ENCODE results near the gene TMEM165.
A peak's percentile ranks its signal among the peaks of the same experiment; 100 is the strongest.
"Not testable (repeated sequence)": the region's sequence is repeated elsewhere in the genome, so short reads cannot be mapped to it uniquely, and the experiment has no call there.

Gene TMEM165

GRCh38 chr4:55395529-55396307, at the start of gene TMEM165:
Gene TMEM165, plus strand, starts transcription at chr4:55395957. Its CDS starts 233 bp downstream, at chr4:55396190.
- peak; percentile 73 to 76 for DNase-seq (ENCODE audit: low read depth in 2 of 2)

DNA sequence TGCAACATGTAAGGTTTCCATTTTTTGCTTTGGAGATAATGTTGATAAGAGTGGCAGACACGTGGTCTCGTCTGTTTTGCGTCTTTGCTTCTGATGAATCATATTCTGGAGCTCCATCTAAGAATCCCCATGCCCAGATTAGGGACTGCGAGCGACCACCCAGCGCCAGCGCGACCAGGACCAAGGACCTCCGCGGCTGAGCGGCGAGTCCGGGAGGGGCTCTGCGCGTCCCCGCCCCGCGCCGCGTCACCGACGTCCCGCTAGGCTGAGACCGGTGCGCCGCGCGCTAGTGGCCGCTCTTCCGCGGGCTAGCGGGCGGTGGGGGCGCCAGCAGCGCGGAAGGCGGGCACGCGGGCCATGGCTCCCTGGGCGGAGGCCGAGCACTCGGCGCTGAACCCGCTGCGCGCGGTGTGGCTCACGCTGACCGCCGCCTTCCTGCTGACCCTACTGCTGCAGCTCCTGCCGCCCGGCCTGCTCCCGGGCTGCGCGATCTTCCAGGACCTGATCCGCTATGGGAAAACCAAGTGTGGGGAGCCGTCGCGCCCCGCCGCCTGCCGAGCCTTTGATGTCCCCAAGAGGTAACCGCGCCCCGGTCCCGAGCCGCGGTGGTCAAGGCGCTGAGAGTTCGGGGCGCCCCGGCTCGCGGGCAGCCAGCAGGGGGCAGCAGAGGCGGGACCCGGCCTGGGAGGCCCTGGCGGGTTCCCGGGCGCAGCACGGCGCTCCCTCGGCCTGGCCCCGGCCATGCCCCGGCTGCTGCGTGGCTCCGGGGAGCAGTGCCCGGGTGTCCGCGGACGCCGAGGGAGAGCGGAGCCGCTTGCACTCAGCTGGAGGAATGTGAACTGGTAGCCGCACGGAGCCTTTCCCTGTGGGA, 49.5 kb upstream of the TMEM165 start, which contains the start of gene SRD5A3:
Gene SRD5A3 (plus strand): TSS at position 263 of the 871 bp plus-strand sequence. CDS start 95 bp downstream, at position 358.
- DNase-seq (ENCODE audit: low read depth in 2 of 2) = peak; percentile 60 to 72

DNA sequence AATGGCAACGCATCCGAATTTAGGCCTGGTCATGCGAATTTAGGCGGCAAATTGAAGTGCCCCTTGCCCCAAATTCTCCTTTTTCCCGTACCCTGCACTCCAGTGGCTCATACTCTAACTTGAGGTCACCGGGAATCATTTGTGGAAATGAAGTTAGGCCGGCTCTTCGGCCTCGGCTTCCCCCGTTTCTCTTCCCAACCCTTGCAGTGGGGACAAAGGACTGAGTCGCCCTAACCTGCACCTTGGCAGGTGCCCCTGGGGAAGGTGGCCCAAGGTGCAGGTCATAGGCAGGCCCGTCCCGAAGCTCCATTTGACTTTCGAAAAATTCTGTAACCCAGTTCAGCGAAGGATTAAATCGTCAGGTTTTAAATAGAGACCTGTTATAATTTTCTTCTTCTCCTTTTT, 48.9 kb upstream of the TMEM165 start:
- no peak for DNase-seq (ENCODE audit: low read depth in 2 of 2)

DNA sequence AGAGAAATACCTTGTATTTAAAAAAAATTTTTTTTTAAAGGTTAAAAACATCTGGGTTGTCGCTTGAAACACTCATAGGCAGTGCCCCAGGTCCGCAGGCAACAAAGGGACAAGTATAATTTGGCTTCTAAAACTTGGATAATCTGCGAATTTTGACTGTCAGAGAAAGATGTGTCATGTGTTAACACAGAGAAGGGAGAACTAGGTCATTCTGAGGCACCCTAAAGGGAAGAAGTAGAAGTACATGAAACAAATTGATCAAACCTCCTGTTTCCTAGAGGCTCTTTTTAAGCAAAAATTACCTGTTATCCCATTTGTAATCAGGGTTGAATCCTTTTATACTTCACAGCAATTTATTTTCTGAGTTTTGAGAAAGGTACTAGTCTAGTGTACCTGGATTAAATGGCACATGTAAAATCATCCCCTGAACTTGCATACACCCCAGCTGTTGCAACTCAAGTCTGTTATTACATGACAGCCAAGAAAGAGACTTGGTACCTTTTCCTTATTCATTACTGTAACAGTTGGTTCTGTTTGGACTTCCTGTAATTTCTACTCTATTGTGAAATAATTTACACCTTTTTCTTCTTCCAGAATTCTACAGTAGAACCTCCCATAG, 48.0 kb upstream of the TMEM165 start:
- DNase-seq (ENCODE audit: low read depth in 2 of 2) = no peak

- no peak for DNase-seq (ENCODE audit: low read depth in 2 of 2)
Observed at GRCh38 chr4:55348466-55348865, 47.3 kb upstream of the TMEM165 start.

GRCh38 chr4:55350870-55351269, 44.9 kb upstream of the TMEM165 start:
- DNase-seq (ENCODE audit: low read depth in 2 of 2) = not testable (repeated sequence)

DNA sequence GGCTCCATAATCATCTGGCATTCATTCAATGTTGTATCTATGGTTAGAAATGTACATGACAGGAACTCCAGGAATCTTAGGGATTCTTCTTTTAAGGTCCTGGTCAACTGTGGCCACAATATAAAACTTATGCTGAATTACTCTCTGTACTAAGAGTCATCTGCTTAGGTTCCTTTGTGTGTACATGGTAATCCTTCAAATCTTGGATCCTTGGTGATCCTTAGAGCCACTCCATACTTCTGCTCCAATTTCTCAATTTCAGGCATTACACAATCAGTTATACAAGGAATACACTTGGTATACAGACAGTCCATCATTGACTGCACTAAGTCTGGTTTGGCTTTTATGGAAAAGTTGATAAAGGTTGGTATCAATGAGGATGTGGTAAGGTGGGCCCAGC, 43.9 kb upstream of the TMEM165 start:
- no peak for DNase-seq (ENCODE audit: low read depth in 2 of 2)

DNA sequence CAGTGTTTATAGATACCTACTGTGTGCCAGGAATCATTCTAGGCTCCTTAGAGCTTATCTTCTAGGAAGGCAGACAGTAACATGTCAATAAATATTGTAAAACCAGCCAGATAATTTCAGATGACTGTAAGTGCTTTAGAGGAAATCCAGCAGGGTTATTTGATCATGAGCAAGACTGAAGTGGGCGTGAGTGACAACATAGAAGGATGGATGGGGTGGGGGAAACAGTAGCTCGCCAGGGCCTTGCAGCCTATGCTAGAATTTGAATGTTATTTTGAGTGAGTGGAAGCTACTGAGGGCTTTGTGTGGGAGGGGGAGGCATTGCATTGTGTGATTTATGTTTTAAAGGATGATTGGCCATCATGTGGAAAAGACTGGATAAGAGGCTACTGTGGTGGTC, 43.0 kb upstream of the TMEM165 start:
- DNase-seq (ENCODE audit: low read depth in 2 of 2) = no peak

- not testable (repeated sequence) for DNase-seq (ENCODE audit: low read depth in 2 of 2)
Observed at GRCh38 chr4:55353228-55353747, 42.5 kb upstream of the TMEM165 start.

DNA sequence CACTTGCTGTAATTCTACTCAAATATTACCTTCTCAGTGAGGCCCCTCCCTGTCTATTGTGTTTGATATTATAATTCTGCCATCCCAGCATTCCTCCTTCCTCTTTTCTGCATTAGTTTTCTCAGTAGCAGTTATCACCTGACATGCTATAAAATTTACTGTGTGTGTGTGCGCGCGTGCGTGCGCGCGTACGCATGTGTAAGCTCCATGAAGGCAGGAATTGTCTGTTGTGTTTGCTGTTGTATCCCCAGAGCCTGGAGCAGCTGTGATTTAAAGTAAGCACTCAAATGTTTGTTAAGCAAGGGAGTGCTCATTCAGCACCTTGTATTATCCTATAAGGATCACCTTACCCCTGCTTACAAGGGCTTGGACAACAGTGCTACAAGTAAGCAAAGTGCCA, 41.1 kb upstream of the TMEM165 start:
- DNase-seq (ENCODE audit: low read depth in 2 of 2) = no peak

DNA sequence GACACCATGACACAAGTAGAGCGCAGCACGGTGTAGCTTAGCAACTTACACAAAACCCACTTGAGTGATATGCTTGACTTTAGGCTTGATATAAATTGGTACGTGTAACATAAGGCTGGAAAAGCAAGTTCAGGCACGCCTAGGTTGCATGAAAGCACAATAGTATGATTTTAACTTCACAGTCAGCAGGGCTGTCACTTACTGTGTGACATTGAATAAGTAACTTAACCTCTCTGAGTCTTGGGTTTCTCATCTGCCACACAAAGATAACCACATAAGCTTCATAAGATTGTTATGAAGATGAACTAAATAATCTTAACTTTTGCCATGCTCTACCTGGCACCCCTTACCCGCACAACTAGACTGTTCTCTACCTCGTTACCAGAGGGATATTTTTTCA, 40.2 kb upstream of the TMEM165 start:
- no peak for DNase-seq (ENCODE audit: low read depth in 2 of 2)

- no peak for DNase-seq (ENCODE audit: low read depth in 2 of 2)
Observed at GRCh38 chr4:55356991-55357461, 38.7 kb upstream of the TMEM165 start.

DNA sequence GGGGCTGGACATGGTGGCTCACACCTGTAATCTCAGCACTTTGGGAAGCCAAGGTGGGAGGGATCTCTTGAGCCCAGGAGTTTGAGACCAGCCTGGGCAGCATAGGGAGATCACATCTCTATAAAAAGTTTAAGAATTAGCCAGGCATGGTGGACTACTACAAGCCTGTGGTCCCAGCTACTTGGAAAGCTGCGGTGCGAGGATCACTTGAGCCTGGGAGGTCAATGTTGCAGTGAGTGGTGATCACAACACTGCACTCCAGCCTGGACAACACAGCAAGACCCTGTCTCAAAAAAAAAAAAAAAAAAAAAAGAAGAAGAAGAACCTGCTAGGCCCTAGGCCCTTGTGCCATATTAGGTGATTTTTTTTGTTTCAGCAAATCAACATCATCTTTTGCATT, 37.5 kb upstream of the TMEM165 start:
- no peak for DNase-seq (ENCODE audit: low read depth in 2 of 2)

DNA sequence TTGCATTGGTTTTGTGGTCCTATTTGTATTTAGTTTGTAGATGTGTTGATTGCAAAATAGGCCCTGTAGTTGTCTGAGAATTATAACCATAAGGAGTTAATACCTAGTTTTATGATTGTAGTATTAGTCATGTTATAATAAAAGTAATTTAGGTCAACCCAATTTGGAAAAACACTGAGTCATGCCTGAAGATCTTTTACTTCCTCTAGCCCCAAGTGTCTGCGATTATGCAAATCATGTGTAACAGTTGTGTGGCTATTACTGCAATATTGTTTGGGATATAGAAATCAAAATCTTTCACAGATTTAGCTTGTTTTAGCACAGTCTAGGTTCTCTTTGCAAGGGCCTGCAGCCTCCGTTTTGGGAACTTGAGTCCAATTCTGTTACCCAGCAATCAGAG, 37.1 kb upstream of the TMEM165 start:
- no peak for DNase-seq (ENCODE audit: low read depth in 2 of 2)

DNA sequence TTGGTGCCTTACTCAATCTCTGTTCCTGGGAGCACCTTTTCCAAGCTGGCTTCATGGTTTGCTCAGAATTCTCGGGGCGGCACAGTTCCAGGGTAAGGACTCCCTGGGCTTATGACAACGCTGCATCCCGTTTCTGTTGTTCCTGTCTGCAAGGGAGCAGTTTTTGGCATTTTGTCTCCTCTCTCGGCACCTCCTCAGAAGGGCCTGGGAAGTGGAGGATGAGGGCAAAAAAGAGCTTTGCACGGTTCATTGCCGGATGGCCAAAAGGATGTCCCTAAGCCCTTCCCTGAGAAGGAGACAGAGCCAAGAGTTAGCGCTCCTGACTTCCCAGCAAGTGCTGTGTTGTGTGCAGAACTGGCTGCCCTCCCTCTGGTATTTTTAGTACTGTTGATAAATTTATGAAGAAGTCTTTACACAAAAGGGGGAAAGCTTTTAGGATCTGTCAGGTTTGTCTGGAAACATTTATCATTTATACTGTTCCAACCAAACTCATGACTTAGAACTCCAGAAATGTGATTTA, 36.3 kb upstream of the TMEM165 start:
- no peak for DNase-seq (ENCODE audit: low read depth in 2 of 2)

DNA sequence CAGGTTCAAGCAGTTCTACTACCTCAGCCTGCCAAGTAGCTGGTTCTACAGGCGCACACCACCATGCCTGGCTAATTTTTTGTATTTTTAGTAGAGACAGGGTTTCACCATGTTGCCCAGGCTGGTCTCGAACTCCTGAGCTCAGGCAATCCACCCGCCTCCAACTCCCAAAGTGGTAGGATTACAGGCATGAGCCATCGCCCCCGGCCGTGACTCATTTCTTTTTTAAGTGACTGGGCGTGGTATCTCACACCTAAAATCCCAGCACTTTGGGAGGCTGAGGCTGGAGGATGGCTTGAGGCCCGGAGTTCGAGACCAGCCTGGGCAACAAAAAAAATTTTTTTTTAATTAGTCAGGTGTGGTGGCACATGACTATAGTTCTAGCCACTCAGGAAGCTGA, 32.8 kb upstream of the TMEM165 start:
- not testable (repeated sequence) for DNase-seq (ENCODE audit: low read depth in 2 of 2)

DNA sequence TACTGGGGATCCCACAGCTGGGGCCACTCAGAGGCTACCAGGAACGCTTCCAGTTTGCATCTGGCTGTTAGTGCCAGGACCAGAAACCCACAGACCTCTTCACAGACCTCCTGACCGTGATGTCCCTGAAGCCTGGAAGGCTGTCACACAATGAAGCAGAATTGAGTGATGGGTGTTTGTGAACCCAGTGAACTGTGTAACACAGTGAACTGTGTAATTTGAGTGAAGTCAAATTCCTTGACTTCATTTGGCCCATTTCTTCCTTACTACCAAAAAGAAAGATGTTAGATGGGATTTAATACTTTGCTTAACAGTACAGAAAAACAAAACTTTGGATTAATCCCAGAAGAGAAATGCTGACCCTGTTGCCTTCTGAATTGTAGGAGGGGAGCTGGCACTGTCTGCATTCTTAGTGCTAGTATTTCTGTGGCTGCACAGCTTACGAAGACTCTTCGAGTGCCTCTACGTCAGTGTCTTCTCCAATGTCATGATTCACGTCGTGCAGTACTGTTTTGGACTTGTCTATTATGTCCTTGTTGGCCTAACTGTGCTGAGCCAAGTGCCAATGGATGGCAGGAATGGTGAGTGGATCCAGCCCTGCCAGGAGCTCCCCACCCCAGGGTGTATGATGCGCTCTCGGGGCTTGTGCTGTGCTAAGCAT, 31.9 kb upstream of the TMEM165 start:
- DNase-seq (ENCODE audit: low read depth in 2 of 2) = no peak

- no peak for DNase-seq (ENCODE audit: low read depth in 2 of 2)
Observed at GRCh38 chr4:55364691-55365344, 30.9 kb upstream of the TMEM165 start.

DNA sequence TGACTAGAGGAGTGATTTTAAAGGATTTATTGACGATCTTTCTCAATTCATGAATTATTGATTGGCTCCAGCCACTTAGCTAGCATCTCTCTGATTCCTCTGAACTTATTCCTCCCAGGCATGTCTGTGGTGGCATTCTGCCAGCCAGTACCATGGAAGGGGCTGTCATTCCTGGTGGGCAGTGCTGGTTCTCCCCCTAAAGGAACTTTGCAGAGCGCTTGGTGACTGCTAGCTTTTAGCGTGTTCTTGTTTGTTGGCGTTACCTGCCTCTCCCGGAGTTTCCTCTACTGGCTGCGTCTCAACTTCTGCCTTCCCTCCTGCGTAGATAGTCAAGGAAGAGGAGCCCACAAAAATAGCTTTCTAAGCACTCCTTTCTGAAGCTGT, 30.4 kb upstream of the TMEM165 start:
- no peak for DNase-seq (ENCODE audit: low read depth in 2 of 2)

- no peak for DNase-seq (ENCODE audit: low read depth in 2 of 2)
Observed at GRCh38 chr4:55366621-55367020, 29.1 kb upstream of the TMEM165 start.
